ACHN (cell line): ENCODE data around the gene WHRN.

Source experiments
- DNase-seq: peaks from one replicate; pipeline ENCODE4 v3.0.0-alpha.2; 2015
- in situ Hi-C: cut with HindIII; loops from 2 replicates; pipeline ENCODE4 v1.10.0; 2017; ENCODE audit warnings: low sequenced_read_pairs, low pct_ligation_motif_present, low pct_unique_long_range_greater_than_20kb

The WHRN gene

GRCh38 chr9:114382699-114383520 is 122.4 kb downstream of the WHRN start:
- in situ Hi-C loops = no loop called here
- DNase-seq = no peak

- in situ Hi-C loops = no loop called here
- no peak for DNase-seq
Observed at GRCh38 chr9:114378883-114379282, 126.4 kb downstream of the WHRN start.

GRCh38 chr9:114378016-114378415 is 127.3 kb downstream of the WHRN start:
- DNase-seq = no peak
- in situ Hi-C loops = no loop called here

- in situ Hi-C loops = no loop called here
- DNase-seq = no peak
Observed at GRCh38 chr9:114376586-114377445, 128.5 kb downstream of the WHRN start.

- in situ Hi-C loops = no loop called here
- DNase-seq = no peak
Observed at GRCh38 chr9:114375386-114376175, 129.7 kb downstream of the WHRN start.

- in situ Hi-C loops = no loop called here
Observed at GRCh38 chr9:114374936-114375335, 130.3 kb downstream of the WHRN start.

GRCh38 chr9:114373960-114374730 is 131.1 kb downstream of the WHRN start:
- DNase-seq = no peak
- in situ Hi-C loops = no loop called here

More at GRCh38 chr9:114374936-114375335, 130.3 kb downstream of the WHRN start:
- no peak for DNase-seq

- no peak for DNase-seq
Observed at GRCh38 chr9:114372921-114373448, 132.3 kb downstream of the WHRN start.

GRCh38 chr9:114371973-114372917 is 133.0 kb downstream of the WHRN start:
- DNase-seq = peak; percentile 7
- in situ Hi-C loops = no loop called here

More at GRCh38 chr9:114372921-114373448, 132.3 kb downstream of the WHRN start:
- in situ Hi-C loops = no loop called here

- DNase-seq = no peak
- in situ Hi-C loops = no loop called here
Observed at GRCh38 chr9:114371343-114371944, 133.8 kb downstream of the WHRN start.

GRCh38 chr9:114370968-114371320 is 134.3 kb downstream of the WHRN start:
- DNase-seq = no peak
- in situ Hi-C loops = no loop called here

GRCh38 chr9:114370251-114370967 is 134.9 kb downstream of the WHRN start:
- no peak for DNase-seq
- in situ Hi-C loops = no loop called here

GRCh38 chr9:114369216-114370130 is 135.8 kb downstream of the WHRN start:
- in situ Hi-C loops = no loop called here
- no peak for DNase-seq

- DNase-seq = no peak
- in situ Hi-C loops = no loop called here
Observed at GRCh38 chr9:114367772-114368569, 137.3 kb downstream of the WHRN start.
